GM18873 (cell line): ENCODE measurements around the gene SAP30BP.

Source experiments
- ATAC-seq: cut with Tn5 transposase; IDR thresholded peaks from one replicate; pipeline ENCODE4 v1.9.1; 2021; ENCODE audit warnings: mild to moderate bottlenecking, moderate library complexity, moderate number of reproducible peaks; ENCODE audit not compliant: unreplicated experiment, low FRiP score

SAP30BP gene

GRCh38 chr17:75681289-75681688 is 14.2 kb downstream of the SAP30BP start:
- ATAC-seq, result no peak

- ATAC-seq, result no peak
Measured at GRCh38 chr17:75683583-75683982, 16.4 kb downstream of the SAP30BP start.

- no peak for ATAC-seq
Measured at GRCh38 chr17:75684249-75684648, 17.1 kb downstream of the SAP30BP start.

- ATAC-seq, result no peak
Measured at GRCh38 chr17:75684924-75685323, 17.8 kb downstream of the SAP30BP start.

- no peak for ATAC-seq
Measured at GRCh38 chr17:75685499-75685898, 18.4 kb downstream of the SAP30BP start.

GRCh38 chr17:75688209-75688825 is 21.2 kb downstream of the SAP30BP start:
- no peak for ATAC-seq

GRCh38 chr17:75689441-75689873 is 22.3 kb downstream of the SAP30BP start:
- no peak for ATAC-seq

GRCh38 chr17:75691371-75691791 is 24.2 kb downstream of the SAP30BP start:
- ATAC-seq, result no peak

- ATAC-seq, result no peak
Measured at GRCh38 chr17:75691801-75692626, 24.9 kb downstream of the SAP30BP start.

- no peak for ATAC-seq
Measured at GRCh38 chr17:75692976-75693375, 25.8 kb downstream of the SAP30BP start.

- no peak for ATAC-seq
Measured at GRCh38 chr17:75693500-75694481, 26.7 kb downstream of the SAP30BP start.

- ATAC-seq, result no peak
Measured at GRCh38 chr17:75694536-75694935, 27.4 kb downstream of the SAP30BP start.

- ATAC-seq, result no peak
Measured at GRCh38 chr17:75695141-75695829, 28.1 kb downstream of the SAP30BP start.

- no peak for ATAC-seq
Measured at GRCh38 chr17:75695830-75696271, 28.7 kb downstream of the SAP30BP start.

GRCh38 chr17:75697651-75698291 is 30.6 kb downstream of the SAP30BP start:
- ATAC-seq, result no peak

- ATAC-seq, result no peak
Measured at GRCh38 chr17:75698659-75699058, 31.5 kb downstream of the SAP30BP start.

GRCh38 chr17:75701288-75701687 is 34.1 kb downstream of the SAP30BP start:
- ATAC-seq, result no peak

GRCh38 chr17:75703191-75703590 is 36.1 kb downstream of the SAP30BP start:
- ATAC-seq, result no peak

GRCh38 chr17:75703591-75703990 is 36.5 kb downstream of the SAP30BP start:
- ATAC-seq, result no peak
